Mammary epithelial cell (primary cell): ENCODE results near the gene SIK2.

Source experiments
- EZH2 ChIP-seq: IDR thresholded peaks from 2 replicates; pipeline ENCODE4 v1.6.1; 2012; ENCODE audit warnings: low read length, inconsistent platforms, borderline replicate concordance
- TF ChIP-seq, protein P1 (sequence below), 2 donors: IDR thresholded peaks in 1 of 2; conservative IDR thresholded peaks in 1 of 2; 2 replicates each; pipeline ENCODE4 v1.5.1; 2011 to 2012; ENCODE audit warnings: inconsistent platforms in 2 of 2, low read length in 2 of 2, mild to moderate bottlenecking in 2 of 2, control low read depth in 1 of 2, low read depth in 1 of 2; ENCODE audit not compliant: insufficient read depth in 1 of 2; ENCODE audit errors: extremely low read depth in 1 of 2

DNA sequence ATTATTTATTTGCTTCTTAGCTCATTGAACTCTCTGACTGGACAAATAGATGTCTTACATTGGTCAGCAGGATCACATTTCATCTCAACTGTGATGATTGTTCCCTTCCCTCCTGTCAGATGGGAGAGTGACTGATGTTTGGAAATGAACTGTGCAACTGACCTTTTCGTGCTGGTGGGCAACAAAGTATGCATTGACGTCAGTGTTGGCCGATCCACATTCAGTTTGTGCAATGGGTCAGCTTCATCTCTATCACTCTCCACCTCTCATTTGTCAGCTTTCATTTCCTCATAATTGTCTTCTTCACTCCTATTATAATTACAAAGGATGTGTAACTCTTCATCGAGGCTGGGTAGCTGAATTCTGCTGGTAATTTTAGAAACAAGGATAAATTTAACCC is 92.6 kb downstream of the SIK2 start:
- TF ChIP-seq, protein P1, sequence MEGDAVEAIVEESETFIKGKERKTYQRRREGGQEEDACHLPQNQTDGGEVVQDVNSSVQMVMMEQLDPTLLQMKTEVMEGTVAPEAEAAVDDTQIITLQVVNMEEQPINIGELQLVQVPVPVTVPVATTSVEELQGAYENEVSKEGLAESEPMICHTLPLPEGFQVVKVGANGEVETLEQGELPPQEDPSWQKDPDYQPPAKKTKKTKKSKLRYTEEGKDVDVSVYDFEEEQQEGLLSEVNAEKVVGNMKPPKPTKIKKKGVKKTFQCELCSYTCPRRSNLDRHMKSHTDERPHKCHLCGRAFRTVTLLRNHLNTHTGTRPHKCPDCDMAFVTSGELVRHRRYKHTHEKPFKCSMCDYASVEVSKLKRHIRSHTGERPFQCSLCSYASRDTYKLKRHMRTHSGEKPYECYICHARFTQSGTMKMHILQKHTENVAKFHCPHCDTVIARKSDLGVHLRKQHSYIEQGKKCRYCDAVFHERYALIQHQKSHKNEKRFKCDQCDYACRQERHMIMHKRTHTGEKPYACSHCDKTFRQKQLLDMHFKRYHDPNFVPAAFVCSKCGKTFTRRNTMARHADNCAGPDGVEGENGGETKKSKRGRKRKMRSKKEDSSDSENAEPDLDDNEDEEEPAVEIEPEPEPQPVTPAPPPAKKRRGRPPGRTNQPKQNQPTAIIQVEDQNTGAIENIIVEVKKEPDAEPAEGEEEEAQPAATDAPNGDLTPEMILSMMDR (conservative IDR thresholded peaks at IDR 0.05 in 1 of 2, IDR thresholded peaks at IDR 0.05 in 1 of 2; ENCODE audit: extremely low read depth in 1 of 2, insufficient read depth in 1 of 2, low read depth in 1 of 2, low read length in 2 of 2) = no peak
- no peak for TF ChIP-seq EZH2
